ENCODE results near the gene CARD6.
"Not testable (repeated sequence)": the region's sequence is repeated elsewhere in the genome, so short reads cannot be mapped to it uniquely, and the experiment has no call there.

The CARD6 gene, protein sequence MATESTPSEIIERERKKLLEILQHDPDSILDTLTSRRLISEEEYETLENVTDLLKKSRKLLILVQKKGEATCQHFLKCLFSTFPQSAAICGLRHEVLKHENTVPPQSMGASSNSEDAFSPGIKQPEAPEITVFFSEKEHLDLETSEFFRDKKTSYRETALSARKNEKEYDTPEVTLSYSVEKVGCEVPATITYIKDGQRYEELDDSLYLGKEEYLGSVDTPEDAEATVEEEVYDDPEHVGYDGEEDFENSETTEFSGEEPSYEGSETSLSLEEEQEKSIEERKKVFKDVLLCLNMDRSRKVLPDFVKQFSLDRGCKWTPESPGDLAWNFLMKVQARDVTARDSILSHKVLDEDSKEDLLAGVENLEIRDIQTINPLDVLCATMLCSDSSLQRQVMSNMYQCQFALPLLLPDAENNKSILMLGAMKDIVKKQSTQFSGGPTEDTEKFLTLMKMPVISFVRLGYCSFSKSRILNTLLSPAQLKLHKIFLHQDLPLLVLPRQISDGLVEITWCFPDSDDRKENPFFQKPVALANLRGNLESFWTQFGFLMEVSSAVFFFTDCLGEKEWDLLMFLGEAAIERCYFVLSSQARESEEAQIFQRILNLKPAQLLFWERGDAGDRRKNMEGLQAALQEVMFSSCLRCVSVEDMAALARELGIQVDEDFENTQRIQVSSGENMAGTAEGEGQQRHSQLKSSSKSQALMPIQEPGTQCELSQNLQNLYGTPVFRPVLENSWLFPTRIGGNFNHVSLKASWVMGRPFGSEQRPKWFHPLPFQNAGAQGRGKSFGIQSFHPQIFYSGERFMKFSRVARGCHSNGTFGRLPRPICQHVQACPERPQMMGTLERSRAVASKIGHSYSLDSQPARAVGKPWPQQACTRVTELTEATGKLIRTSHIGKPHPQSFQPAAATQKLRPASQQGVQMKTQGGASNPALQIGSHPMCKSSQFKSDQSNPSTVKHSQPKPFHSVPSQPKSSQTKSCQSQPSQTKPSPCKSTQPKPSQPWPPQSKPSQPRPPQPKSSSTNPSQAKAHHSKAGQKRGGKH

DNA sequence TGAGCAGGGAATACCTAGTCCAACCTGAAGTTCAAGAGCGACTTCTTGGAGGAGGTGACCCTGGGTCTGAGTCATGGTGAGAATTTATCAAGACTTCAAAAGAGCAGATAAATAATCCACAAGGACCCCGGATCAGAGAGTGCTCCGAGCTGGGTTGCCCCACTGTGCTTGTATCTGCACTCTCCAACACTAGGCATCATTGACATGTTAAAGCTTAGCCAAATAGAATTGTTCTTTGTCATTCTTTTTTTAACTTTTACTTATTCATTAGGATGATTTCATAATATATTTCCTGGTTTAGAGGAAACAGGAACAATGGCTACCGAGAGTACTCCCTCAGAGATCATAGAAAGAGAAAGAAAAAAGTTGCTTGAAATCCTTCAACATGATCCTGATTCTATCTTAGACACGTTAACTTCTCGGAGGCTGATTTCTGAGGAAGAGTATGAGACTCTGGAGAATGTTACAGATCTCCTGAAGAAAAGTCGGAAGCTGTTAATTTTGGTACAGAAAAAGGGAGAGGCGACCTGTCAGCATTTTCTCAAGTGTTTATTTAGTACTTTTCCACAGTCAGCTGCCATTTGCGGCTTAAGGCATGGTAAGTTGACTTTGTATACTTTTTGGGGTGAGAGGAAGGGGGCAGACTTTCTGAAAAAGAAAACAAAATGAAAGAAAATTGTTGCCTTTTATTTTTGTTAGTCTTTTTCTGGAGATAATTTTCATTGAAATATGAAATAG lies at the start of gene CARD6:
CARD6 (plus strand) TSS at position 300 of the 738 bp plus-strand sequence; CDS start at position 316, 16 bp downstream.
- peak; percentile 63 to 66 for DNase-seq

DNA sequence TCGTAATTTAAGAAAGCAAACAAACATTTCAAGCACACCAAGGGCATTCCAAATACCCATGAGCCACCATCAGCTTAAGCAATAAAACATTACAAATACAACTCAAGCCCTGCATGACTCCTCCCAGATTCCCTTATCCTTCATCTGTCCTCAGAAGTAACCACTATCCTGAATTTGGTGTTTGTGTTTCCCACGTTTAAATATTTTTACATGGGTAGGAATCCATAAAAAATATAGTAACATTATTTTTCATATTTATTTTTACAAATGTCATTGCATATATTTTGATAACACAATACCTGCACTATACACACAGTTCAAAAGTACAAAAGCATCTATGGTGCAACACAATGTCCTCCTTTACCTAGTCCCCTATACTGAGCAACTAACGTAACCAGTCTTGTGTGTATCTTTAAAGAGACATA lies 49.4 kb upstream of the CARD6 start:
- no peak for DNase-seq

DNA sequence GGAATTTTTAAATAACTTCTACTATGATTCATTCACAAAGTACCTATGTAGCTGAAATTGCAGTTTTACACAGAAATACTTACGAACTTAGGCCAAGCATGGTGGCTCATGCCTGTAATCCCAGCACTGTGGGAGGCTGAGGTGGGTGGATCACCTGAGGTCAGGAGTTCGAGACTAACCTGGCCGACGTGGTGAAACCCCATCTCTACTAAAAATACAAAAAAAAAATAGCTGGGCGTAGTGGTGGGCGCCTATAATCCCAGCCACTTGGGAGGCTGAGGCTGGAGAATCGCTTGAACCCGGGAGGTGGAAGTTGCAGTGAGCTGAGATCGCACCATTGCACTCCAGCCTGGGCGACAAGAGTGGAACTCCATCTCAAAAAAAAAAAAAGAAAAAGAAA lies 48.5 kb upstream of the CARD6 start:
- not testable (repeated sequence) for DNase-seq

DNA sequence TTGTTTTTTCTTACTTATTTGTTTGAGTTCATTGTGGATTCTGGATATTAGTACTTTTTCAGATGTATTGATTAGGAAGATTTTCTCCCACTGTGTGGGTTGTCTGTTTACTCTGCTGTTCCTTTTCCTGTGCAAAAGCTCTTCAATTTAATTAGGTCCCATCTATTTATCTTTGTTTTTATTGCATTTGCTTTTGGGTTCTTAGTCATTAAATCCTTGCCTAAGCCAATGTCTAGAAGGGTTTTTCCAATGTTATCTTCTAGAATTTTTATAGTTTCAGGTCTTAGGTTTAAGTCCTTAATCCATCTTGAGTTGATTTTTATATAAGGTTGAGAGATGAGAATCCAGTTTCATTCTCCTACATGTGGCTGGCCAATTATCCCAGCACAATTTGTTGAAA lies 46.8 kb upstream of the CARD6 start:
- not testable (repeated sequence) for DNase-seq

DNA sequence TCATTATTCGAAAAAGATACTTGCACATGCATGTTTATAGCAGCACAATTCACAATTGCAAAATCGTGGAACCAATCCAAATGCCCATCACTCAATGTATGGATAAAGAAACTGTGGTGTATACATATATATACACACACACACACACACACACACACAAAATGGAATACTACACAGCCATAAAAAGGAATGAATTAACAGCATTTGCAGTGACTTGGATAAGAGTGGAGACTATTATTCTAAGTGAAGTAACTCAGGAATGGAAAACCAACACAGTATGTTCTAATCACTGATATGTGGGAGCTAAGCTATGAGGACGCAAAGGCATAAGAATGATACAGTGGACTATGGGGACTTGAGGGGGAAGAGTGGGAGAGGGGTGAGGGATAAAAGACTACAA lies 46.3 kb upstream of the CARD6 start:
- DNase-seq = not testable (repeated sequence)

DNA sequence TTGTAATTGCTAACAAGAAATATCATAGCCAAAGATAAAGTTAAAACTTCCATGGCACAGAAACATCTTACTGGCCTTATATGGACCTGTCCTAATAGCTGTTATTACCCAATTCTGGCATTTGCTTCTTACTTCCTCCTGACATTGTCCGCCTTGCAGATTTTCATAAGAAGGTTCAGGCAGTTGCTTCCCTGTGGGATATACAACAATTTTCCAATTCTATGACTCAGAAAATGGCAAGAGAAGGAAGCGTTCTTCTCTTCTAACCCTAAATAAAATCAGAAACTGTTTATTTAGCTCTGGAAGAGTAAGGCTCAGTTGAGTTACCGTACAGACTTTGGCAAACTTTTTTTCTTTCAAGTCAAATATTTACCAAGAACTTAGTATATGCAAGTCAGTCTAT lies 44.7 kb upstream of the CARD6 start:
- DNase-seq = peak; percentile 61 to 72

DNA sequence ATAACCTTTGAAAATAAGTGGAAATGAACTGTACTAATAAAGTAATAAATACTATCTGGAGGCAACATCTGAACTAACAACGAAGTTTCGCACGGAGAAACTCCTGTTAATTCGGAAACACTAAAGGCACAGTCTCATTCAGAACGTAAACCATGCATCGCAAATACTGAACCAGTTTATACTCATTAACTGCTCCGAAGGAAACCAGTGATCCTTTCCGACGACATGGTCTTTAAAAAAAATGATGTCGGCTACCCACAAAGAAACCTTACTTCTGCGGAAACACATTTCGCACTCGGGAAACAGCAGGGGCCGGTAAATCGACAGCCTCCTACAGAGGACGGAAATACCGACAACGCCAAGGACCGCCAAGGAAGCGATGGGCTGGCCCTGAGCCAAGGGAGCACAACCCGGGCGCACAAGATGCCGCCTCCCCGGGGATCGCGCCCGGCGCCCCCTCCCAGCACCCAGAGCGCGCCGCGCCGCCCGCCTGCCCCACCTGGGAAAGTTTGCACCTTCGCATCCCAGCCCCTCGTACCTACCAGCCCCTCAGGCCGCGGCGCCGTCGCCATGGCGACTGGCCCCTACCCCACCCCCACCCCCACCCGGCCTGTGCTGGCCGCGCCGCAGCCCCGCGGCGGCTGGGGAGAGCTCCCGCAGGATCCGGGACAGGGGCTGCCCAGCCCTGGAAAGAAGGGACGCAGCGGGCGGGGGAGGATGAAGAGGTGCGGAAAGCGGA lies 43.7 kb upstream of the CARD6 start:
- peak; percentile 18 to 48 for DNase-seq

DNA sequence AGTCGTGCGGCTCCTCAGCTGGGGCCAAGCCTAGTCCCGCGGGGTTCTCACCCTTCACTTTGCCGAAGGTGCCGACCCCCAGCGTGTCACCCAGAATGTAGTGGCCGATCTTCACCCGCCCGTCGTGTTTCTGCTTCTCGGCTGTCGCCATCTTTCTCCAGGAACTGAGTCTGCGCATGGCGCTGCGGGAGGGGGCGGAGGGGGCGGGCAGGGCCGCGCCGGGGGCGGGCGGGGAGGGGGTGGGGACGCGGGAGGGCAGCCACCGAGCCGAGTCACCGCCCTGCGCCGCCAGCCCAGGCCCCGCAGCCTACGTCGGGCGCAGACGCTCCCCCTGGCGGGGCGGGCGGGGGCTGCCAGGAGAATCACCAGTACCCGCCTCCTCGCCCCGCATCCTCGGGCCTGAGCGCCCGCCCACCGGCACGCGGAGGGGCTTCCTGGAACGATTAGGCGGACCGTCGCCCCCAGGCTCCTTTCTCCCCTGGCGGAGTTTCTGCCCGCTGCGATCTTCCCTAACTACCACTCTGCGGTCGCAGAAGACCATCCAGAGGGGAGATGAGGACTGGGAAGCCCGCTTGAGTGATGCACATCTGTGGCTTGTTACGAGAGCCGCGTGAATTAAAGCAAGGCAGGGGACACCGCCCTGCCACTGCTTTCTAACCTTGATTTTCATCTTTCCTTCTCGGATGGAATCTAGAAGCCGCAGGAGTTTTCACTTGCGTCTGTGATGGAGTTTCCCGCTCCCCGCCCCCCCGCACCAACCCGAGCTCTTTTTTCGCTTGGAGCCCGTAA lies 43.0 kb upstream of the CARD6 start, which contains the start of gene PRKAA1:
PRKAA1 (minus strand) TSS at position 363 of the 789 bp plus-strand sequence; CDS start at position 178, 185 bp downstream.
- DNase-seq = peak; percentile 59 to 81

DNA sequence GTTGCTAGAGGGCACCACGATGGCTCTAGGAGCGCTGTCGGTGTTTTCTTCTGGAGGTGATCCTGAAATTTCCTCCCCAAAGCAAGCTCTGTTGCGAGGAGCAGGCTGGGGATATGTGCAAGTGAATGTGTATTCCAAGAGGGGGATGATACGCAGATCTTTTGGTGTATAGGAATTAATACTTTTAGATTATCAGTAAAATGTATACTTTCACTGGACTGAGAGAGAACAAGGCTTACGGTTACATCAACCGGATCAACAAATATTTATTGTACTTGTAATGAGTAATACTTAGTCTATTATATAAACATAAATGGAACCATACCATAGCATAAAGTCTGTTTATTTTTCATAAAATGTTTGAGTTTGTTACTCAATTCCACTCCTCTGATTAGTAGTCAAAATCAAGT lies 42.4 kb upstream of the CARD6 start:
- no peak for DNase-seq

DNA sequence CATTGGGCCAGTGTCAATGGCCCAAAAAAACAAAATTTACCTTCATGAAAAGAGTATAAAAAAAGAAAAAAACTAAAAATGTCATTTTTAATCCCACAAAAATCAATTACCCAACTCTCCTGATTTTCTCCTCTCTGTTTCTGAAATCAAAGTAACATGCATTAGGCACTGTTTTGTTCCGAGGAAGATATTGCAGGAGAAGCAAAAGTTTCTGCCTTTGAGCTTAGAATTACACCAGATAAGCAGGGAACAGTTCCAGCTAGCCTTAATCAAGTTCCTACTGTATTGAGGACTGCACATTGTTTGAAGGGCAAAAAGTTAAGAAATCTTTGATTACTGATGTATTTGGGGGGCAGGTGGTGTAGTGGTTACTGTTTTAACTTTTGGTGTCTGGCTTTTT lies 41.9 kb upstream of the CARD6 start:
- no peak for DNase-seq

DNA sequence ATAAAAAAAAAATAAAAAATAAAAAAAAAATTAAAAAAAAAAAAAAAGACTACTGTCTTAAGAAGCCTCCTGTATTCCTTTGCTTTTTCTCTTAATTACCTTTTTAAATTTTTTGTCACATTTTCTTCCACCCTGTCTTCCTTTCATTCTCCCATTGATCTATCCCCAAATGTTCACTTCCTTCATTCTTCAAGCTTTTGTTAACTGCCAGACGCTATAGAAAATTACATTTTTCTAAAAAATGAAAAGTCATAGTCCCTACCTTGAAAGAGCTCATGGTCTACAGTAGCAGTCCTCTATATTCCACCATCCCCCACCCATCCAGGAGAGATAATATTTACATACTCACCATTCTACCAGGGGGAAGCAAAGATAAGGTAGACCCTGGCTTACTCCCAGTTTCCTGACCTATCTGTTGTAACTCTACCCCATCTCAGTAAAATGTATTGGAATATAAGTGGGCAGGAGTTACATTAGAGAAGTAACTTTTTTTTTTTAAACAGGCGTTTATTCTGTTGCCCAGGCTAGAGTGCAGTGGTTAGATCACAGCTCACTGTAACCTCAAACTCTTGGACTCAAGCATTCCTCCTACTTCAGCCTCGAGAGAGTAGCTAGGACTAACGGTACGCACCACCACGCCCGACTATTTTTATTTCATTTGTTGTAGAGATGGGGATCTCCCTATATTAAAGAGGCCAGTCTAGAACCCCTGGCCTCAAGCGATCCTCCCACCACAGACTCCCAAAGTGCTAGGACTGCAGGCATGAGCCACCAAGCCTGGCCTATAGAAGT lies 39.2 kb upstream of the CARD6 start:
- no peak for DNase-seq

DNA sequence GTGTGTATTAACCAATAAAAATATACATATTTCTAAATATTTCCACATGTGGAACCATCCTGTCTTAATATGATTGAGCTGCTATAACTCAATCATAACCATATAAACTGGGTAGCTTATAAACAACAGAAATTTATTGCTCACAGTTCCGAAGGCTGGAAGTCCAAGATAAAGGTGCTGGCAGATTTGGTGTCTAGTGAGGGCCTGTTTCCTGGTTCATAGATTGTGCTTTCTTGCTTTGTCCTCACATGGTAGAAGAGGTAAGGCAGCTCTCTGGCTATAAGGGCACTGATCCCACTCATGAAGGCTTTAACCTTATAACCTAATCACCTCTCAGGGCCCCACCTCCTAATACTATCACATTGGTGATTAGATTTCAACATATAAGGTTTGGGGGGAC lies 29.0 kb upstream of the CARD6 start:
- no peak for DNase-seq

DNA sequence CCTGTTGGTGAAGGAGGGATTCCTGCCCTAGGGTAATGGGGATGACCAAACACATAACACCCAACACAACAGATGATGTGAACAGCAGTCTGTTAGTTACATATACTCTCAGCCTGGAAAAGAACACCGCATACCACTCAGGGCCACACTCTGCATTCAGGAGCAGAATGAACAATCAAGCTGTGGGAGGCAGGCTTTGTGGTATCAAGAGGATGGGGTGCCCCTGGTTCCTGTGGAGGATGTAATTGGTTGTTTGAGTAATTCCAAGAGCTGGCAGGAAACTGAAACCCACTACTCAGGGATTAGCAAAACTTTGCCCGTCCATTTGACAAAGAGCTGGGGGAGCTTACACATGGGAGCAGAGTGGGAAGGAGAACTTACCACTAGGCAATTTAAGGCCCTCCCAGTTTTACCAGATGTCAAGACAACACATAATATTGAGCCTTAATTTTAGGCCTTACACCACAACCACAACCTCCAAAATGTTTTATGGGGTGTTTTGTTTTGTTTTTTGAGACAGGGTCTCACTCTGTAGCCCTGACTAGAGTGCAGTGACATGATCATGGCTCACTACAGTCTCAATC lies 27.4 kb upstream of the CARD6 start:
- no peak for DNase-seq

DNA sequence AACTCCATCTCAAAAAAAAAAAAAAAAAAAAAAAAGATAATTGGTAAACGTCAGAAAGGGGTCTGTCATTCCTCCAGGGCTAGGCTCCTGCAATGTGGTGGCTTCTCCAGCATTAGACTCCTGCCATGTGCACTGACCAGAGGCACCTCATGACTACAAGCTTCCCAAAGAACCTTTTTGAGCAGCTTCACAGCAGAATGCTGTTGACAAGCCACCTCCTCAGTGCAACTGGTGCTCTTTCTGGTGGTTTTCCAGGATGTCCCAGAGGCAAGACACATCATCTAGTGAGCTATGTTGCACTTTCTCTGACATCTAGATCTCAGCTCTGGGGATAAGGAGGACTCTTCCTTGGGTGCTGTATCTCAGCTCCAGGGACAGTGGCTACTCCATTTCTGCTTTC lies 17.7 kb upstream of the CARD6 start:
- no peak for DNase-seq

DNA sequence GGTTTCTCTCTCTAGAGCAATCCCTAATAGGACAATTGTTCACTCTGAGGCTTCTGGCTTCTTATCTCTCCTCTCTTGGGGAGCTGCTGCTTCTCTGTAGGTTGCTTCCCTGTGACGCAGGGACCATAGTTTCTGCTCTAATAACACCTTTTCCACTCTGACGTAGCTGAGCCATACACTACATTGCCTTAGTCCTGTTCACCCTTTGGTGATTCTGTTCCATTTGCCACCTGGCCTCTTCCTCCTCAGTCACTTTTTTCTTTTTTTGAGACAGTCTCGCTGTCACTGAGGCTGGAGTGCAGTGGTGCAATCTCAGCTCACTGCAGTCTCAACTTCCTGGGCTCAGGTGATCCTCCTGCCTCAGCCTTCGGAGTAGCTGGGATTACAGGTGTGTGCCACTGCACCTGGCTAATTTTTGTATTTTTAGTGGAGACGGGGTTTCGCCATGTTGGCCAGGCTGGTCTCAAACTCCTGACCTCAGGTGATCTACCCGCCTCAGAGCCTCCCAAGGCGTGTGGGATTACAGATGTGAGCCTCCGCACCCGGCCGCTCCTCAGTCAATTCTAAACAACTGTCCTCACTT lies 15.6 kb upstream of the CARD6 start:
- DNase-seq = not testable (repeated sequence)

DNA sequence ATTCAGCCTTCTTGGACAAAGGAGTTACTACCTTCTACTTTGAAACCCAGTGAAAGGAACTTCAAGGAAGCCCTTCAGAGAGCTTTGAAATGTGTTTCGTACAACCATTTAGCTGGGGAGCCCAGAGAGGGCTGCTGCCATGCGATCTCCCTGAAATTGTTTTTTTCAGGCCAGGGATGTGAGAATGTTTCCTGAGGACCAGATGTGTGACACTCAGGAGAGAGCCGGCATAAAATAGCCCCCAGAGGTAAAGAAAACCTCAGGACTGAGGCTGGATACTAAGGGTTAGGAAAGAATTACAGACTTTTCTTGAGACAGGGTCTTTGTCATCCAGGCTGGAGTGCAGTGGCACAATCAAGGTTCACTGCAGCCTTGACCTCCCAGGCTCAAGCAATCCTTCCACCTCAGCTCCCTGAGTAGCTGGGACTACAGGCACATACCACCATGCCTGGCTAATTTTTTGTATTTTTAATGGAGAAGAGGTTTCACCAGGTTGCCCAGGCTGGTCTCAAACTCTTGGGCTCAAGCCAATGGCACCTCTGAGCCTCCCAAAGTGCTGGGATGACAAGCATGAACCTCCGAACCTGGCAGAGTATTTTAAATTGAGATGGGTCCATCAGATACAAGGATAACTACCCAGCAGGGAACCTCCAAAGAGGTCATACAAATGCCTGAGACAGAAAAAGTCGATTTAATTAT lies 14.5 kb upstream of the CARD6 start:
- DNase-seq = no peak

DNA sequence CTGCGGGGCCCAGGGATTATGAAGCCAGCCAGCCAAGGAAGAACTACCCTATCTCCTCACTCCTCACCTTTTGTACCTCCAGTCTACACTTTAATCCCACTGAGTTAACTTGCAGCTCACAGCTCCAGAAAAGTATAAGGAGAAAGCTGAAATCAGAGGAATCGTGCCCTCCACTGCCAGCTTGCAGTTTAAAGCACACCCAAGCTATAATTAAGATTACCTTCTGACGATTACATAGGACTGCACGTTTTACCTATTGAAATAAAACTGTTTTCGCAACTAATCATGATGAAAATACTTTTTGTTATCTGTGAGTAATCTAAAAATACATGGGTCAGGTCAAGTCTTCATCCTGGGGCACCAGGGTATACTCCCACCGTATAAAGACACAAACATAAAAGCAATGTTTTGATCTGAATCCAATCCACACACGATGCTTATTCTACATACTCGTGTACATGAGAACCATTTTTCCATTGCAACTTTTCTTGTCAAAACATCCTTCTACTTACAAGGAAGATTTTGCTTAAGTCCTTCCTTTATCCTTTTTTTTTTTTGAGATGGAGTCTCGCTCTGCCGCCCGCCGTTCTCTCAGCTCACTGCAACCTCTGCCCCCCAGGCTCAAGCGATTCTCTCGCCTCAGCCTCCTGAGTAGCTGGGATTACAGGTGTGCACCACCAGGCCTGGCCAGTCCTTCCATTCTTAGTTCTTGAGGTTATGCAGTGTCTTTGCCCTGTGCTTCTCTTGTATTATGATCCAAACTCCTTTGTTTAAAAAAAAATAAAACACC lies 13.8 kb upstream of the CARD6 start:
- DNase-seq = no peak

Measured in inflammatory macrophage treated with lipopolysaccharide for 1 hour (primary cell).